GM06990 (cell line): Measurements from ENCODE around the gene LINGO3.

Experiments used
- DNase-seq: peaks from one replicate; pipeline ENCODE4 v3.0.0-alpha.2; 2011; ENCODE audit not compliant: insufficient read length; ENCODE audit errors: extremely low read depth
- H3K27me3 ChIP-seq: replicated peaks from 2 replicates; pipeline ENCODE4 v1.6.0; 2011; ENCODE audit warnings: low read length; ENCODE audit not compliant: control insufficient read depth, insufficient read depth
- H3K36me3 ChIP-seq: 2 replicates; pipeline ENCODE4 v1.5.1; 2011; ENCODE audit warnings: low read length; ENCODE audit not compliant: control insufficient read depth, insufficient read depth
- H3K4me3 ChIP-seq: replicated peaks from 2 replicates; pipeline ENCODE4 v1.5.1; 2011; ENCODE audit warnings: low read depth, mild to moderate bottlenecking, control low read depth, low read length
- TF ChIP-seq, protein P1 (sequence below): IDR thresholded peaks from 2 replicates; pipeline ENCODE4 v1.5.1; 2011; ENCODE audit warnings: low read length, control low read depth, mild to moderate bottlenecking, inconsistent platforms; ENCODE audit not compliant: insufficient read depth, poor library complexity, severe bottlenecking

The LINGO3 gene

GRCh38 chr19:2307518-2308012 is 389 bp downstream of the LINGO3 start:
- H3K4me3 ChIP-seq: no peak overlapping the region
- TF ChIP-seq, protein P1, sequence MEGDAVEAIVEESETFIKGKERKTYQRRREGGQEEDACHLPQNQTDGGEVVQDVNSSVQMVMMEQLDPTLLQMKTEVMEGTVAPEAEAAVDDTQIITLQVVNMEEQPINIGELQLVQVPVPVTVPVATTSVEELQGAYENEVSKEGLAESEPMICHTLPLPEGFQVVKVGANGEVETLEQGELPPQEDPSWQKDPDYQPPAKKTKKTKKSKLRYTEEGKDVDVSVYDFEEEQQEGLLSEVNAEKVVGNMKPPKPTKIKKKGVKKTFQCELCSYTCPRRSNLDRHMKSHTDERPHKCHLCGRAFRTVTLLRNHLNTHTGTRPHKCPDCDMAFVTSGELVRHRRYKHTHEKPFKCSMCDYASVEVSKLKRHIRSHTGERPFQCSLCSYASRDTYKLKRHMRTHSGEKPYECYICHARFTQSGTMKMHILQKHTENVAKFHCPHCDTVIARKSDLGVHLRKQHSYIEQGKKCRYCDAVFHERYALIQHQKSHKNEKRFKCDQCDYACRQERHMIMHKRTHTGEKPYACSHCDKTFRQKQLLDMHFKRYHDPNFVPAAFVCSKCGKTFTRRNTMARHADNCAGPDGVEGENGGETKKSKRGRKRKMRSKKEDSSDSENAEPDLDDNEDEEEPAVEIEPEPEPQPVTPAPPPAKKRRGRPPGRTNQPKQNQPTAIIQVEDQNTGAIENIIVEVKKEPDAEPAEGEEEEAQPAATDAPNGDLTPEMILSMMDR: no peak
- no peaks in the 10 kb centered on the region for H3K36me3 ChIP-seq
- no peaks in the 10 kb centered on the region; the same call in 1 of the 2 replicates for H3K27me3 ChIP-seq
- DNase-seq: no peak

DNA sequence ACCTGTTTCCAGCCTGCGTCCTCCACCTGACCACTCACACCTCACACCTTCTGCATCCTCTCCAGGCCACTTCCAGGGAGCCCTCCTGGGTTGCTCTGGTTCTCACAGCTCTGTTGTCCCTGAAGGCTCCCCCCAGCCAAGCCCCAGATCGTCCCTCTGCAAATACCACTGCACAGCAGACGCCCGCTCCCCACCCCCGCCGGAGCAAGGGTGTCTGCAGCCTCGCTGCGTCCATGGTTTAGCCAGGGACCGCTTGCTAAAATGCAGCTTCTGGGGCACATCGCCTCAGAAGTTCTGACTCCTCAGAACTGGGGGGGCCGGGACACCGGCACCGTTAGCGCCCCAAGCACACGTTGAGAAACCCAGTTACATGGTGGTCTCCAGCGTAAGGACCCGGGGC is 983 bp downstream of the LINGO3 start:
- Histone ChIP-seq H3K4me3 (no peak overlapping the region), H3K36me3 (no peaks in the 10 kb centered on the region), H3K27me3 (no peaks in the 10 kb centered on the region; the same call in 1 of the 2 replicates)
- TF ChIP-seq, protein P1: no peak
- no peak for DNase-seq

DNA sequence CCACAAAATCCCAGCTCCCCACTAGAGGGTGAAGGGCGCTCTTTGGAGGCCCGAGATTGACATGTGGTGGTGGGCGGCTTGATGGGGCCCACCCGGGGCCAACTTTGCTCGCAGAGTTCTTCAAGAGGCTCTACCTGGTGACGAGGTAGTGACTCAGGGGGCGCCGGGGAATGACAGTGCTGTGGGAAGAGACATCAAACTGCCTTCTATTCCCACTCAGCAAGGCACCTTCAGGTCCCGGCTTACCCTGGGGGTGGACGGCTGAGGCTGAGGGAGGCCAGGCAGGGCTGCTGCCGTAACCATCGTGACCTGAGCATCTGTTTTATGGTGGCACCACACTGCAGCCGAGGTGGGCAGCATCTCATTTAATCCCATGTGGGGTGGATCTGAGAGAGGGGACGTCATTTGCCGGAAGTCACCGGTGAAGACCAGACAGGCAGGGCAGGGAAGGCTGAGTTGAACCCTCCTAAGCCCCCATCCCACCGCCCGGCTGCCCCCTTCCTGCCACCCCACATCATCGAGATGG is 1.6 kb downstream of the LINGO3 start:
- Histone ChIP-seq H3K36me3 (no peaks in the 10 kb centered on the region), H3K27me3 (no peaks in the 10 kb centered on the region; the same call in 1 of the 2 replicates), H3K4me3 (no peak overlapping the region)
- no peak for DNase-seq
- TF ChIP-seq, protein P1: no peak

DNA sequence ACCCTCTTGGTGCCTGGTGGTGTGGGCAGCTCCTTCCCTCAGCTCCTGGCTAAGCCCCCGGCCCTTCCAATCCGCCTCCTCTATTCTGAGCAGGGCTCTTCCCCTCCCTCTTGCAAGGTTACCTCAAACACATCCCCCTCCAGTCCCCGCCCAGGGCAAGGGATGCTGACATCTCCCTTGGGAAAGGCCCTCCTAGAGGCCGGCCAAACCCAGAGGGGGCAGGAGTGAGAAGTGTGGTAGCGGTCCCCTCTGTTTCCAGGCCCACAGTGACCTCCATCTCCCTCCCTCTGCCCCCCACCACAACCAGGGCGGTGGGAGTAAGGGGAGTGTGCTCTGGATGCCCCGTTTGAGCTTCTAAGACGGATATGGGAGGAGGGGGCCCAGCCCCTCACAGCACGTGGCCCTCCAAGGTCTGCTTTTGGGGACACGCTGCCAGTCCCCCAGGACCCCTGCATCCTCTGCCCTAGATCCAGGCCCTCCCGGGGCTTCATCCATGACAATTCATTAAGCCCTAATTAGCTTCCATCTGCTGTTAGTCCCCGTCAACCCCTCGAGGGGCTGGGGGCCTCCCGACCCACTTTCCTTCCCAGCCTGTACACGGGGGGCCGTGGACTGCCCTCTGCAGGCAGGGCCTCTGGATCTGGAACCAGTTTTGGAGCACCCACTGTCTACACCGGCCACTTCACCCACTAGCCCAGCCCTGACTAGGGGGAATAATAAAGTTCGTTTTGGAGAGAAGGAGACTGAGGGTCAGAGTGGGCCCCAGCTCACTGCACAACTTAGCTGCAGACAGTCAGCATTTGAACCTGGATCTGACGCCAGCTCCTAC is 2.3 kb downstream of the LINGO3 start:
- no peaks in the 10 kb centered on the region for H3K36me3 ChIP-seq
- no peaks in the 10 kb centered on the region; the same call in 1 of the 2 replicates for H3K27me3 ChIP-seq
- H3K4me3 ChIP-seq: no peak overlapping the region
- TF ChIP-seq, protein P1: no peak
- no peak for DNase-seq

DNA sequence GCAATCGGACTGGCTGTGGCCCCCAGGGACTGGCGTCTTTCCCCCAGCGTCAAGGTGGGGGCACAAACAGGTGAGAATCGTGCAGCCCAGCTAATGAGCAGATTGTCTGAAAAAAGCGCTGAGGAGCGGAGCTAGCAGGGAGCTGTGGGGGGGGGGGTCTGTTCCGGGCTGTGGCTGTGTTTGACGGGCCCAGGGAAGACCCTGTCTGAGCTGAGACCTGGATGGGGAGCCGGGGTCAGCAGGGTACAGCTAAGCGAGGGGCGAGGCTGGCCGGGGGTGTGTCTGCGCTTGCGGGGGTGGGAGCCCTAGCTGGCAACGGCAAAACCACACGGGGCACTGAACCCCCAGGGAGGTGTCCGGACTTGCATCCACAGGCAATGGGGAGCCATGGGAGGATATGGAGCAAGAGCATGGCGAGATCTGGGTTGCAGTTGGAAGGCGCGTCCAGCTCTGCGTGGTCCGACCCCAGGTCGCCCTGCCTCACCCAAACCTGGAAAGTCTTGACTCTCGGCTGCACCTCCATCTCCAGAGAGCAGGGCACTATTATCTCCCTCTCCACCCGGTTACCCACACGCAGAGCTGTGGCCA is 4.6 kb downstream of the LINGO3 start:
- DNase-seq: no peak
- TF ChIP-seq, protein P1: no peak
- no peaks in the 10 kb centered on the region for H3K36me3 ChIP-seq
- no peak overlapping the region for H3K4me3 ChIP-seq
- no peaks in the 10 kb centered on the region; the same call in 1 of the 2 replicates for H3K27me3 ChIP-seq
